Endothelial cell of umbilical vein (primary cell): ENCODE measurements around the gene FPR1. TPM values are rescaled to one million over a fixed set of nuclear protein-coding genes. Genes with fewer than 3 reads are reported as not detected.
"Not testable (repeated sequence)": the region's sequence is repeated elsewhere in the genome, so short reads cannot be mapped to it uniquely, and the experiment has no call there.

Source experiments
- BruUV-seq: library from RNA; stranded (reverse); fragments of 400-500 nt; replicated peaks from 2 replicates; lab custom pipeline; 2021; lab: Mats Ljungman, UMichigan
- CTCF ChIA-PET: fragments of 300-600, 350-600 bp; sonication (Branson Sonifier 250); formaldehyde crosslinking; loops from one replicate; lab custom pipeline; 2021; ENCODE audit warnings: antibody characterized with exemption, inconsistent platforms; lab: Charles Lee
- POLR2A ChIA-PET: fragments of 300-600, 350-600 bp; sonication (Branson Sonifier 250); formaldehyde crosslinking; loops from one replicate; lab custom pipeline; 2021; ENCODE audit warnings: antibody characterized with exemption, inconsistent platforms; lab: Charles Lee
- DNase-seq: peaks from one replicate; pipeline ENCODE4 v3.0.0-alpha.2; 2011; ENCODE audit warnings: low read depth, low spot score
- FAIRE-seq: peaks from 2 replicates; lab custom pipeline; 2011; peaks lifted over from hg19 to GRCh38; lab: Jason Lieb, UNC
- H2AFZ ChIP-seq: 2 replicates; pipeline ENCODE4 v1.6.0; 2012; ENCODE audit warnings: low read depth, low read length, control low read depth, inconsistent platforms
- H3K27ac ChIP-seq: 2 replicates; pipeline ENCODE4 v1.5.1; 2011; ENCODE audit warnings: low read depth, mild to moderate bottlenecking, control low read depth, low read length, moderate library complexity; ENCODE audit not compliant: insufficient read depth
- H3K27me3 ChIP-seq, 2 experiments: 2 replicates each; pipeline versions ENCODE4 v1.6.0 to v1.6.1; 2011; ENCODE audit warnings: low read length in 2 of 2, mixed read lengths in 1 of 2; ENCODE audit not compliant: control insufficient read depth in 2 of 2, insufficient read depth in 2 of 2
- H3K36me3 ChIP-seq, 2 experiments: 2 replicates in 1 of 2; 3 replicates in 1 of 2; pipeline ENCODE4 v1.5.1; 2011; ENCODE audit warnings: low read length in 2 of 2, mild to moderate bottlenecking in 1 of 2, moderate library complexity in 1 of 2; ENCODE audit not compliant: control insufficient read depth in 2 of 2, insufficient read depth in 2 of 2; ENCODE audit errors: extremely low read depth in 1 of 2
- H3K4me1 ChIP-seq: 3 replicates; pipeline ENCODE4 v1.5.1; 2011; ENCODE audit warnings: mild to moderate bottlenecking, low read length; ENCODE audit not compliant: control insufficient read depth, insufficient read depth; ENCODE audit errors: extremely low read depth
- H3K4me2 ChIP-seq: 2 replicates; pipeline ENCODE4 v1.6.1; 2011; ENCODE audit warnings: low read length, control low read depth, mixed read lengths; ENCODE audit not compliant: insufficient read depth
- H3K4me3 ChIP-seq, 3 experiments: fragments of 200-600 bp in 1 of 3; sonication (generic), shearing (Covaris generic) in 1 of 3; replicated peaks in 1 of 3; 2 replicates each; pipeline ENCODE4 v1.5.1; 2011 to 2016; ENCODE audit warnings: control low read depth in 3 of 3, low read length in 3 of 3, mild to moderate bottlenecking in 2 of 3, inconsistent platforms in 1 of 3, low read depth in 1 of 3, moderate library complexity in 1 of 3; ENCODE audit not compliant: insufficient read depth in 1 of 3
- H3K79me2 ChIP-seq: 2 replicates; pipeline ENCODE4 v1.6.0; 2012; ENCODE audit warnings: low read length, inconsistent platforms; ENCODE audit not compliant: control insufficient read depth, insufficient read depth
- H3K9ac ChIP-seq: replicated peaks from 2 replicates; pipeline ENCODE3; 2011; ENCODE audit warnings: low read length, control low read depth; ENCODE audit not compliant: insufficient read depth; ENCODE audit errors: extremely low read depth
- H3K9me1 ChIP-seq: replicated peaks from 3 replicates; pipeline ENCODE4 v1.6.0; 2011; ENCODE audit warnings: mild to moderate bottlenecking, low read length; ENCODE audit not compliant: control insufficient read depth, insufficient read depth; ENCODE audit errors: extremely low read depth
- H3K9me3 ChIP-seq: replicated peaks from 2 replicates; pipeline ENCODE4 v1.5.1; 2012; ENCODE audit warnings: low read length, inconsistent platforms; ENCODE audit not compliant: control insufficient read depth, insufficient read depth
- H4K20me1 ChIP-seq: replicated peaks from 2 replicates; pipeline ENCODE3; 2011; ENCODE audit warnings: mild to moderate bottlenecking, low read length; ENCODE audit not compliant: control insufficient read depth, insufficient read depth; ENCODE audit errors: extremely low read depth
- EZH2 ChIP-seq: IDR thresholded peaks from 2 replicates; pipeline ENCODE4 v1.6.1; 2012; ENCODE audit warnings: borderline replicate concordance, low read depth, mild to moderate bottlenecking, moderate library complexity, low read length, inconsistent platforms; ENCODE audit not compliant: severe bottlenecking
- FOS ChIP-seq: IDR thresholded peaks from 2 replicates; pipeline ENCODE4 v1.6.1; 2011; ENCODE audit warnings: mild to moderate bottlenecking, low read length, moderate library complexity, borderline replicate concordance; ENCODE audit not compliant: insufficient read depth
- GATA2 ChIP-seq: IDR thresholded peaks from 2 replicates; pipeline ENCODE4 v1.7.0; 2011; ENCODE audit warnings: low read depth, mild to moderate bottlenecking, moderate library complexity, mixed read lengths, low read length; ENCODE audit not compliant: insufficient read length, insufficient read depth
- JUN ChIP-seq: IDR thresholded peaks from 2 replicates; pipeline ENCODE4 v1.6.1; 2011; ENCODE audit warnings: borderline replicate concordance, low read depth; ENCODE audit not compliant: insufficient read length, insufficient read depth
- MYC ChIP-seq: IDR thresholded peaks from one replicate; pipeline ENCODE4 v1.6.1; 2011; ENCODE audit warnings: mild to moderate bottlenecking, low read depth, low read length
- POLR2A ChIP-seq: IDR thresholded peaks from 2 replicates; pipeline ENCODE4 v1.6.1; 2012; ENCODE audit warnings: low read depth, mild to moderate bottlenecking, control low read depth, low read length
- POLR2AphosphoS5 ChIP-seq: IDR thresholded peaks from 2 replicates; pipeline ENCODE4 v1.6.1; 2012; ENCODE audit warnings: low read depth, mild to moderate bottlenecking, control low read depth, low read length, moderate library complexity; ENCODE audit not compliant: insufficient read depth
- dilution Hi-C: fragments of 300-500 bp; cut with MboI; formaldehyde crosslinking; loops from one replicate; pipeline ENCODE4 v1.15.0; 2019; ENCODE audit warnings: low sequenced_read_pairs; ENCODE audit not compliant: extremely low pct_ligation_motif_present
- intact Hi-C: fragments of 100-400 bp; cut with micrococcal nuclease; formaldehyde crosslinking; loops from one replicate; pipeline ENCODE4 v1.10.0; 2022
- polyA plus RNA-seq, 4 experiments: library from polyadenylated mRNA; depleted of rRNA in 3 of 4; stranded (reverse) in 3 of 4; unstranded in 1 of 4; fragments of >200 nt; gene quantifications; 2 replicates each; pipeline versions ENCODE4 v1.2.1 to v1.2.3, GENCODE V29; 2011 to 2012; ENCODE audit warnings: missing spikeins in 1 of 4
- total RNA-seq: library from RNA; stranded (reverse); gene quantifications from 2 replicates; pipeline ENCODE4 v1.2.3, GENCODE V29; 2021
- TF ChIP-seq, protein P1 (sequence below), 2 donors: IDR thresholded peaks; 1 replicate in 1 of 2; 2 replicates in 1 of 2; pipeline ENCODE4 v1.5.1; 2011; ENCODE audit warnings: low read length in 2 of 2, mild to moderate bottlenecking in 2 of 2, moderate library complexity in 2 of 2, control low read depth in 1 of 2, inconsistent platforms in 1 of 2, low read depth in 1 of 2; ENCODE audit not compliant: insufficient read depth in 1 of 2; ENCODE audit errors: extremely low read depth in 1 of 2
- TF ChIP-seq, protein P2 (sequence below): IDR thresholded peaks from 2 replicates; pipeline ENCODE4 v1.6.1; 2011; ENCODE audit not compliant: insufficient read depth, insufficient read length

FPR1 gene
- total and polyA plus RNA-seq, 2 donors (not counting 3 experiments of a cell fraction or from before 2014, with no cell fraction given) = not detected

DNA sequence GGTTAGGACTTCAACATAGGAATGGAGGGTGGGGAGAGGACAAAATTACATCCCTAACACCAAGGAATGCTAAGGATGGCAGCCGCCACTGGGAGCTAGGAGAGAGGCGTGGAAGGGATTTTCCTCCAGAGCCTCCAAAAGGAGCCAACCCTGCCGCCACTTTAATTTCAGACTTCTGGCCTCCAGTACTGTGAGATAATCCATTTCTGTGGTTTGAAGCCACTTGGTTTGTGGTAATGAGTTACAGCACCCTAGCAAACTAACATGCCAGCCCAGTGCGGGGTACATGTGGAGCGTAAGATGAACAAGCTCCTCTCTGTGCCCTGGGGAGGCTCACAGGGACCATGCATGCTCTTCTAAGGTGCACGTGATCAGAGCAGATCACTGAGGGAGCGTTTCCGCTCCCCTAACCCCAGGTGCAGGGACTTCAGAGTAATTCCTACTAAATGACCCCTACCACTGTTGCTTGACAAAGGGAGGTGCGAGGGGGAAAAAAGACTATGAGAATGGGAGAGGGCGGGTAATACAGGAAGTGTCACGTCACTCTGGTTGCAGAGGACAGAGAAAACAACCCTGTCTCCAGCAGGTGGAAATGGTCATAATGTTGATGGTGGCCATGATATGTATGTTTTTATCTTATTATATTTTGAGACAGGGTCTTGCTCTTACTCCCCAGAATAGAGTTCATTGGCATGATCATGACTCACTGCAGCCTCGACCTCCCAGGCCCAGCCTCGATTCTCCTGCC lies 12.0 kb downstream of the FPR1 start:
- Histone ChIP-seq H3K36me3 (no peaks in the 10 kb centered on the region), H3K27ac (no peak overlapping the region), H3K9ac (no peak overlapping the region), H3K4me1 (no peaks in the 10 kb centered on the region), H3K79me2 (no peaks in the 10 kb centered on the region), H3K4me2 (no peak overlapping the region), H3K27me3 (no peaks in the 10 kb centered on the region), H3K9me3 (no peaks in the 10 kb centered on the region), H3K9me1 (no peaks in the 10 kb centered on the region), H4K20me1 (no peaks in the 10 kb centered on the region), H3K4me3 (no peak overlapping the region), H2AFZ (no peak overlapping the region)
- no TSS peak for BruUV-seq
- CTCF ChIA-PET = no interaction called here
- TF ChIP-seq, protein P1, sequence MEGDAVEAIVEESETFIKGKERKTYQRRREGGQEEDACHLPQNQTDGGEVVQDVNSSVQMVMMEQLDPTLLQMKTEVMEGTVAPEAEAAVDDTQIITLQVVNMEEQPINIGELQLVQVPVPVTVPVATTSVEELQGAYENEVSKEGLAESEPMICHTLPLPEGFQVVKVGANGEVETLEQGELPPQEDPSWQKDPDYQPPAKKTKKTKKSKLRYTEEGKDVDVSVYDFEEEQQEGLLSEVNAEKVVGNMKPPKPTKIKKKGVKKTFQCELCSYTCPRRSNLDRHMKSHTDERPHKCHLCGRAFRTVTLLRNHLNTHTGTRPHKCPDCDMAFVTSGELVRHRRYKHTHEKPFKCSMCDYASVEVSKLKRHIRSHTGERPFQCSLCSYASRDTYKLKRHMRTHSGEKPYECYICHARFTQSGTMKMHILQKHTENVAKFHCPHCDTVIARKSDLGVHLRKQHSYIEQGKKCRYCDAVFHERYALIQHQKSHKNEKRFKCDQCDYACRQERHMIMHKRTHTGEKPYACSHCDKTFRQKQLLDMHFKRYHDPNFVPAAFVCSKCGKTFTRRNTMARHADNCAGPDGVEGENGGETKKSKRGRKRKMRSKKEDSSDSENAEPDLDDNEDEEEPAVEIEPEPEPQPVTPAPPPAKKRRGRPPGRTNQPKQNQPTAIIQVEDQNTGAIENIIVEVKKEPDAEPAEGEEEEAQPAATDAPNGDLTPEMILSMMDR (IDR thresholded peaks at IDR 0.05; ENCODE audit: extremely low read depth in 1 of 2, insufficient read depth in 1 of 2, low read depth in 1 of 2, low read length in 2 of 2) = no peak
- TF ChIP-seq MYC = no peak
- TF ChIP-seq FOS = no peak
- TF ChIP-seq GATA2 = no peak
- no peak for TF ChIP-seq EZH2
- TF ChIP-seq POLR2AphosphoS5 = no peak
- no peak for TF ChIP-seq POLR2A
- TF ChIP-seq, protein P2, sequence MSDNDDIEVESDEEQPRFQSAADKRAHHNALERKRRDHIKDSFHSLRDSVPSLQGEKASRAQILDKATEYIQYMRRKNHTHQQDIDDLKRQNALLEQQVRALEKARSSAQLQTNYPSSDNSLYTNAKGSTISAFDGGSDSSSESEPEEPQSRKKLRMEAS = no peak
- no peak for TF ChIP-seq JUN
- dilution Hi-C loops = no loop called here
- no peak for FAIRE-seq
- intact Hi-C loops = no loop called here
- no peak for DNase-seq
- POLR2A ChIA-PET = no interaction called here

DNA sequence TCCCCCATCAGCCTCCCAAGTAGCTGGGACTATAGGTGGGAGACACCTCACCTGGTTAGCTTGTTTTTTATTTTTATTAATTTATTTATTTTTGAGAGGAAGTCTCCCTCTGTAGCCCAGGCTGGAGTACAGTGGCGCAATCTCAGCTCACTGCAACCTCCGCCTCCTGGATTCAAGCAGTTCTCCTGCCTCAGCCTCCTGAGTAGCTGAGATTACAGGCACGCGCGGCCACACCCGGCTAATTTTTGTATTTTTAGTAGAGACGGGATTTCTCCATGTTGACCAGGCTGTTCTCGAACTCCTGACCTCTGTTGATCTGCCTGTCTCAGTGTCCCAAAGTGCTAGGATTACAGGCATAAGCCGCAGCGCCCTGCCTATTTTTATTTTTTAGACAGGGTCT lies 13.2 kb downstream of the FPR1 start:
- H3K27me3 ChIP-seq, H3K27ac ChIP-seq, H3K9ac ChIP-seq, H3K9me3 ChIP-seq, dilution Hi-C loops, DNase-seq, H3K9me1 ChIP-seq, POLR2A ChIA-PET, H3K4me2 ChIP-seq, intact Hi-C loops, CTCF ChIA-PET, H3K4me1 ChIP-seq, H4K20me1 ChIP-seq, H3K79me2 ChIP-seq, H2AFZ ChIP-seq, FAIRE-seq, H3K4me3 ChIP-seq, BruUV-seq, H3K36me3 ChIP-seq: not testable (repeated sequence)
